Liver (tissue), 9 donors: Measurements from ENCODE around the gene ZFAND2A. TPM values are rescaled to one million over a fixed set of nuclear protein-coding genes. Genes with fewer than 3 reads are reported as not detected.
"Not testable (repeated sequence)": the region's sequence is repeated elsewhere in the genome, so short reads cannot be mapped to it uniquely, and the experiment has no call there.

Source experiments
- DNase-seq: peaks from one replicate; pipeline ENCODE4 v3.0.0-alpha.2; 2017; ENCODE audit warnings: low spot score
- H3K27ac ChIP-seq, 2 donors: one replicate each; pipeline ENCODE4 v1.7.0; 2013; ENCODE audit warnings: inconsistent platforms in 2 of 2, low read length in 2 of 2, control low read depth in 1 of 2, low read depth in 1 of 2, mild to moderate bottlenecking in 1 of 2
- H3K27me3 ChIP-seq, 4 donors: one replicate each; pipeline versions ENCODE4 v1.6.1 to v1.7.0; 2013; ENCODE audit warnings: low read length in 3 of 4, inconsistent platforms in 1 of 4, mild to moderate bottlenecking in 1 of 4, moderate library complexity in 1 of 4; ENCODE audit not compliant: control insufficient read depth in 4 of 4, insufficient read depth in 4 of 4
- H3K36me3 ChIP-seq, 4 donors: one replicate each; pipeline versions ENCODE4 v1.6.1 to v1.7.0; 2013; ENCODE audit warnings: low read length in 3 of 4, mild to moderate bottlenecking in 3 of 4, low read depth in 1 of 4, moderate library complexity in 1 of 4; ENCODE audit not compliant: control insufficient read depth in 4 of 4, insufficient read depth in 3 of 4
- H3K4me1 ChIP-seq, 4 donors: one replicate each; pipeline versions ENCODE4 v1.6.1 to v1.7.0; 2013; ENCODE audit warnings: low read length in 3 of 4, mild to moderate bottlenecking in 3 of 4, moderate library complexity in 1 of 4; ENCODE audit not compliant: control insufficient read depth in 4 of 4, insufficient read depth in 4 of 4
- H3K4me3 ChIP-seq, 3 donors: one replicate each; pipeline versions ENCODE4 v1.6.1 to v1.7.0; 2013; ENCODE audit warnings: low read length in 3 of 3, control low read depth in 1 of 3, low read depth in 1 of 3, mild to moderate bottlenecking in 1 of 3
- H3K9ac ChIP-seq, 2 donors: one replicate each; pipeline ENCODE4 v1.7.0; 2013; ENCODE audit warnings: low read length in 2 of 2, mild to moderate bottlenecking in 2 of 2, moderate library complexity in 2 of 2, control low read depth in 1 of 2, low read depth in 1 of 2
- H3K9me3 ChIP-seq, 4 donors: one replicate each; pipeline versions ENCODE4 v1.6.1 to v1.7.0; 2013; ENCODE audit warnings: low read length in 3 of 4; ENCODE audit not compliant: control insufficient read depth in 4 of 4
- ATF3 ChIP-seq: IDR thresholded peaks from 2 replicates; pipeline ENCODE4 v1.6.1; 2016; ENCODE audit warnings: antibody characterized with exemption
- CTCF ChIP-seq: fragments of 150-350 bp; IDR thresholded peaks from 2 replicates; pipeline ENCODE4 v1.5.1; 2017; ENCODE audit warnings: improper control_type of control experiment, low read depth, low read length; ENCODE audit not compliant: missing input control
- EGR1 ChIP-seq, 2 donors: IDR thresholded peaks; 2 replicates each; pipeline ENCODE4 v1.6.1; 2016 to 2018; ENCODE audit warnings: antibody characterized with exemption in 2 of 2, low read depth in 2 of 2
- FOXA1 ChIP-seq: IDR thresholded peaks from 2 replicates; pipeline ENCODE4 v1.6.1; 2016; ENCODE audit warnings: antibody characterized with exemption
- FOXA2 ChIP-seq: IDR thresholded peaks from 2 replicates; pipeline ENCODE4 v1.6.1; 2016; ENCODE audit warnings: antibody characterized with exemption
- GABPA ChIP-seq, 2 donors: IDR thresholded peaks in 1 of 2; conservative IDR thresholded peaks in 1 of 2; 2 replicates each; pipeline ENCODE4 v1.6.1; 2016; ENCODE audit warnings: antibody characterized with exemption in 2 of 2, mild to moderate bottlenecking in 1 of 2, moderate library complexity in 1 of 2
- HNF4A ChIP-seq, 2 donors: conservative IDR thresholded peaks; 2 replicates each; pipeline ENCODE4 v1.6.1; 2016; ENCODE audit warnings: antibody characterized with exemption in 2 of 2, mild to moderate bottlenecking in 2 of 2
- HNF4G ChIP-seq: IDR thresholded peaks from 2 replicates; pipeline ENCODE4 v1.6.1; 2016; ENCODE audit warnings: antibody characterized with exemption
- JUND ChIP-seq, 2 donors: IDR thresholded peaks; 2 replicates each; pipeline ENCODE4 v1.6.1; 2016; ENCODE audit warnings: antibody characterized with exemption in 2 of 2
- MAX ChIP-seq: IDR thresholded peaks from 2 replicates; pipeline ENCODE4 v1.6.1; 2016; ENCODE audit warnings: antibody characterized with exemption
- NR2F2 ChIP-seq: IDR thresholded peaks from 2 replicates; pipeline ENCODE4 v1.6.1; 2016; ENCODE audit warnings: antibody characterized with exemption
- RAD21 ChIP-seq, 2 donors: IDR thresholded peaks; 2 replicates each; pipeline ENCODE4 v1.6.1; 2016; ENCODE audit warnings: antibody characterized with exemption in 2 of 2, mild to moderate bottlenecking in 2 of 2
- REST ChIP-seq: IDR thresholded peaks from 2 replicates; pipeline ENCODE4 v1.6.1; 2016; ENCODE audit warnings: antibody characterized with exemption, mild to moderate bottlenecking
- RXRA ChIP-seq, 2 donors: IDR thresholded peaks; 2 replicates each; pipeline ENCODE4 v1.6.1; 2017 to 2018; ENCODE audit warnings: antibody characterized with exemption in 2 of 2, mild to moderate bottlenecking in 1 of 2
- SP1 ChIP-seq: IDR thresholded peaks from 2 replicates; pipeline ENCODE4 v1.6.1; 2018; ENCODE audit warnings: antibody characterized with exemption, mild to moderate bottlenecking
- TAF1 ChIP-seq: conservative IDR thresholded peaks from 2 replicates; pipeline ENCODE4 v1.6.1; 2016; ENCODE audit warnings: antibody characterized with exemption, mild to moderate bottlenecking
- YY1 ChIP-seq: IDR thresholded peaks from 2 replicates; pipeline ENCODE4 v1.6.1; 2016; ENCODE audit warnings: antibody characterized with exemption, mild to moderate bottlenecking
- WGBS: extraction: QIAGEN DNeasy Blood & Tissue Kit; methylation state at CpG from one replicate; pipeline ENCODE4 v1.1.7; 2013; 5-methylcytosine and 5-hydroxymethylcytosine counted together
- polyA plus RNA-seq, 2 donors: library from polyadenylated mRNA; stranded (reverse) in 1 of 2; unstranded in 1 of 2; fragments of 200-250 nt in 1 of 2; fragments of >200 nt in 1 of 2; fragmentation: Nextera tagmentation in 1 of 2; extraction: Ambion mirVana in 1 of 2; gene quantifications; one replicate each; pipeline versions ENCODE4 v1.2.1 to v1.2.3, GENCODE V29; 2013 to 2015
- total RNA-seq, 2 donors: library from RNA; depleted of rRNA; stranded (reverse); fragments of >200 nt; gene quantifications; one replicate each; pipeline ENCODE4 v1.2.3, GENCODE V29; 2014
- TF ChIP-seq, protein P1 (sequence below): IDR thresholded peaks from 2 replicates; pipeline ENCODE4 v1.6.1; 2016; ENCODE audit warnings: antibody characterized with exemption
- donor health status: healthy.
- donor health status: healthy.
- donor health status: healthy.
- donor health status: healthy.
- donor health status: healthy.

Gene ZFAND2A
- total and polyA plus RNA-seq, 4 donors, result 12.5 to 53.3 (median 33.5) TPM

DNA sequence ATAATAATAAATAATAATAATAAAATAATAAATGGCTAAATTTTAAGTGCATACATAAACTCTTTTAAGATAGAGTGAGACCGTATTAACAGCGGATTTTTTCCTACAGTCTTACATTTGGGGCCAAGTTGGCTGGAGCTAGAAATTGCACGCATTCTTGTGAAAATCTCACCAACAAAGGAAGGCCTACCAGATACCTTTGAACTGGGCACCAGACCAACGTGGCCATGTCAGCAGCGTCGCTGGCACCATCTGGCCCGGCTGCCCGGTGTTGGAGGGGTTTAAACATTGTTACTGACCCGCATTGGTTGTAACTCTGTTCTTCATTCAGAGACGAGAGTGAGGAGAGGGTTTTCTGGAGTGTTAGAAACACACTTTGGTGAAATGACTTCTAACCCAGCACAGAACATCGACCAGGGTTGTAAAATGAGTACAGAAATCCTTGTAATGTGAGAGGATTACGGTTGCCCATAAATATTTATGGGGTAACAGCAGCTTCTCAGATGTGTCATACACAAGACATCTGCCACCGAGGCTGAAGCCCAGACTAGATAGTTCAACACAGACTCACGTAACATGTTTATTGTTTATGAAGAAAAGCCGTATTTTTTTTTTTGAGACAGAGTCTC, 38.1 kb upstream of the ZFAND2A start (continued):
- TF ChIP-seq RXRA (IDR thresholded peaks at IDR 0.05) (no peak), ATF3 (no peak), EGR1 (IDR thresholded peaks at IDR 0.05; ENCODE audit: low read depth in 2 of 2) (no peak), GABPA (IDR thresholded peaks at IDR 0.05 in 1 of 2, conservative IDR thresholded peaks at IDR 0.05 in 1 of 2) (no peak), FOXA2 (no peak), SP1 (no peak)

DNA sequence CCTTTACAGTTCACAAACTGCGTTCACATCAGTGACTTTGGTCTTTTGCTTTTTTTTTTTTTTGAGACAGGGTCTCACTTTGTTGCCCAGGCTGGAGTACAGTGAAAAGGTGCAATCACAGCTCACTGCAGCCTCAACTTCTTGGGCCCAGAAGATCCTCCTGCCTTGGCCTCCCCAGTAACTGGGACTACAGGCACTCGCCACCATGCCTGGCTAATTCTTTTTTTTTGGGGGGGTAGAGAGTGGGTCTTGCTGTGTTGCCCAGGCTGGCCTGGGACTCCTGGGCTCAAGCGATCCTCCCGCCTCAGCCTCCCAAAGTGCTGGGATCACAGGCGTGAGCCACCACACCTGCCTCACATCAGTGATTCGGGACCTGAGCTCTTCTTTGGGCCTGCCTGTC, 37.0 kb upstream of the ZFAND2A start:
- Histone ChIP-seq H3K27me3 (peaks cover 0 to 7% (median 0%) of the 10 kb centered on the region in 4 donors), H3K9ac (no peak overlapping the region), H3K4me1 (peaks cover 0 to 3% (median 0%) of the 10 kb centered on the region in 4 donors), H3K36me3 (no peaks in the 10 kb centered on the region), H3K9me3 (no peaks in the 10 kb centered on the region), H3K27ac (no peak overlapping the region), H3K4me3 (no peak overlapping the region)
- no peak for TF ChIP-seq SP1
- TF ChIP-seq FOXA2, result no peak
- no peak for TF ChIP-seq GABPA (IDR thresholded peaks at IDR 0.05 in 1 of 2, conservative IDR thresholded peaks at IDR 0.05 in 1 of 2)
- TF ChIP-seq FOXA1, result no peak
- no peak for TF ChIP-seq JUND (IDR thresholded peaks at IDR 0.05)
- TF ChIP-seq MAX, result no peak
- TF ChIP-seq EGR1 (IDR thresholded peaks at IDR 0.05; ENCODE audit: low read depth in 2 of 2), result no peak
- TF ChIP-seq RAD21 (IDR thresholded peaks at IDR 0.05), result no peak
- TF ChIP-seq, protein P1, sequence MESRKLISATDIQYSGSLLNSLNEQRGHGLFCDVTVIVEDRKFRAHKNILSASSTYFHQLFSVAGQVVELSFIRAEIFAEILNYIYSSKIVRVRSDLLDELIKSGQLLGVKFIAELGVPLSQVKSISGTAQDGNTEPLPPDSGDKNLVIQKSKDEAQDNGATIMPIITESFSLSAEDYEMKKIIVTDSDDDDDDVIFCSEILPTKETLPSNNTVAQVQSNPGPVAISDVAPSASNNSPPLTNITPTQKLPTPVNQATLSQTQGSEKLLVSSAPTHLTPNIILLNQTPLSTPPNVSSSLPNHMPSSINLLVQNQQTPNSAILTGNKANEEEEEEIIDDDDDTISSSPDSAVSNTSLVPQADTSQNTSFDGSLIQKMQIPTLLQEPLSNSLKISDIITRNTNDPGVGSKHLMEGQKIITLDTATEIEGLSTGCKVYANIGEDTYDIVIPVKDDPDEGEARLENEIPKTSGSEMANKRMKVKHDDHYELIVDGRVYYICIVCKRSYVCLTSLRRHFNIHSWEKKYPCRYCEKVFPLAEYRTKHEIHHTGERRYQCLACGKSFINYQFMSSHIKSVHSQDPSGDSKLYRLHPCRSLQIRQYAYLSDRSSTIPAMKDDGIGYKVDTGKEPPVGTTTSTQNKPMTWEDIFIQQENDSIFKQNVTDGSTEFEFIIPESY, result no peak
- no peak for TF ChIP-seq CTCF
- no peak for TF ChIP-seq ATF3
- no peak for TF ChIP-seq HNF4A (conservative IDR thresholded peaks at IDR 0.05)
- TF ChIP-seq YY1, result no peak
- TF ChIP-seq TAF1, result no peak
- TF ChIP-seq HNF4G, result no peak
- no peak for TF ChIP-seq RXRA (IDR thresholded peaks at IDR 0.05)
- TF ChIP-seq NR2F2, result no peak
- no peak for TF ChIP-seq REST
- no peak for DNase-seq
- WGBS, result 87% methylated on average over 6 of the region's 6 CpGs

DNA sequence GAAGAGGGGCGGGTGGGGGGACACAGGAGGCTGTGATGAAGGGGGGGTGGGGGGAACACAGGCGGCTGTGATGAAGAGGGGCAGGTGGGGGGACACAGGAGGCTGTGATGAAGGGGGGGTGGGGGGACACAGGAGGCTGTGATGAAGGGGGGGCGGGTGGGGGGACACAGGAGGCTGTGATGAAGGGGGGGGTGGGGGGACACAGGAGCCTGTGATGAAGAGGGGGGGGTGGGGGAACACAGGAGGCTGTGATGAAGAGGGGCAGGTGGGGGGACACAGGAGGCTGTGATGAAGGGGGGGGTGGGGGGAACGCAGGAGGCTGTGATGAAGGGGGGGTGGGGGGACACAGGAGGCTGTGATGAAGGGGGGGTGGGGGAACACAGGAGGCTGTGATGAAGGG, 36.4 kb upstream of the ZFAND2A start:
- not testable (repeated sequence) for H3K9ac ChIP-seq, H3K4me3 ChIP-seq, H3K4me1 ChIP-seq, H3K9me3 ChIP-seq, H3K36me3 ChIP-seq, H3K27me3 ChIP-seq, DNase-seq, H3K27ac ChIP-seq
- 8% methylated on average over 2 of the region's 4 CpGs for WGBS
